ENCODE data around the gene EPM2AIP1. TPM values are rescaled to one million over a fixed set of nuclear protein-coding genes. Genes with fewer than 3 reads are reported as not detected.

Gene EPM2AIP1
- total and polyA plus RNA-seq, 9 of the 15 experiments (the other 6 are each of a cell fraction or from before 2014, with no cell fraction given) = 6.7 to 44.8 (median 25.2) TPM

- TF ChIP-seq ELF1 (tag; IDR thresholded peaks at IDR 0.05) (no peak), DNMT1 (IDR thresholded peaks at IDR 0.05) (no peak), CHCHD3 (CRISPR knock-in tag; IDR thresholded peaks at IDR 0.05) (no peak), KLF1 (tag; IDR thresholded peaks at IDR 0.05) (no peak), ZNF785 (CRISPR knock-in tag; IDR thresholded peaks at IDR 0.05) (no peak), ZBTB2 (IDR thresholded peaks at IDR 0.05) (peak; percentile 89), ZNF699 (CRISPR knock-in tag; IDR thresholded peaks at IDR 0.05; ENCODE audit: insufficient replicate concordance) (no peak), RNF219 (CRISPR knock-in tag; IDR thresholded peaks at IDR 0.05) (no peak), SRSF3 (IDR thresholded peaks at IDR 0.05; ENCODE audit: insufficient read depth, low read length) (no peak), RBM39 (optimal IDR thresholded peaks at IDR 0.05; ENCODE audit: low read depth, low read length) (no peak), RBFOX2 (IDR thresholded peaks at IDR 0.05; ENCODE audit: low read depth, low read length) (no peak), USF1 (CRISPR knock-in tag; IDR thresholded peaks at IDR 0.05) (no peak), ZZZ3 (IDR thresholded peaks at IDR 0.05) (no peak), BRD4 (IDR thresholded peaks at IDR 0.05) (no peak), SMAD2 (IDR thresholded peaks at IDR 0.05; ENCODE audit: low read depth, low read length) (no peak), CCNT2 (IDR thresholded peaks at IDR 0.05; ENCODE audit: borderline replicate concordance, extremely low read depth, insufficient read length, low read depth, low read length) (peak; percentile 98), TEAD2 (tag; IDR thresholded peaks at IDR 0.05) (no peak), ZNF282 (CRISPR knock-in tag; IDR thresholded peaks at IDR 0.05) (no peak), LEF1 (IDR thresholded peaks at IDR 0.05) (peak; percentile 95), SMARCA4 (IDR thresholded peaks at IDR 0.05) (peak; percentile 100), SOX6 (IDR thresholded peaks at IDR 0.05) (peak; percentile 97)
- TF ChIP-seq, protein P1, sequence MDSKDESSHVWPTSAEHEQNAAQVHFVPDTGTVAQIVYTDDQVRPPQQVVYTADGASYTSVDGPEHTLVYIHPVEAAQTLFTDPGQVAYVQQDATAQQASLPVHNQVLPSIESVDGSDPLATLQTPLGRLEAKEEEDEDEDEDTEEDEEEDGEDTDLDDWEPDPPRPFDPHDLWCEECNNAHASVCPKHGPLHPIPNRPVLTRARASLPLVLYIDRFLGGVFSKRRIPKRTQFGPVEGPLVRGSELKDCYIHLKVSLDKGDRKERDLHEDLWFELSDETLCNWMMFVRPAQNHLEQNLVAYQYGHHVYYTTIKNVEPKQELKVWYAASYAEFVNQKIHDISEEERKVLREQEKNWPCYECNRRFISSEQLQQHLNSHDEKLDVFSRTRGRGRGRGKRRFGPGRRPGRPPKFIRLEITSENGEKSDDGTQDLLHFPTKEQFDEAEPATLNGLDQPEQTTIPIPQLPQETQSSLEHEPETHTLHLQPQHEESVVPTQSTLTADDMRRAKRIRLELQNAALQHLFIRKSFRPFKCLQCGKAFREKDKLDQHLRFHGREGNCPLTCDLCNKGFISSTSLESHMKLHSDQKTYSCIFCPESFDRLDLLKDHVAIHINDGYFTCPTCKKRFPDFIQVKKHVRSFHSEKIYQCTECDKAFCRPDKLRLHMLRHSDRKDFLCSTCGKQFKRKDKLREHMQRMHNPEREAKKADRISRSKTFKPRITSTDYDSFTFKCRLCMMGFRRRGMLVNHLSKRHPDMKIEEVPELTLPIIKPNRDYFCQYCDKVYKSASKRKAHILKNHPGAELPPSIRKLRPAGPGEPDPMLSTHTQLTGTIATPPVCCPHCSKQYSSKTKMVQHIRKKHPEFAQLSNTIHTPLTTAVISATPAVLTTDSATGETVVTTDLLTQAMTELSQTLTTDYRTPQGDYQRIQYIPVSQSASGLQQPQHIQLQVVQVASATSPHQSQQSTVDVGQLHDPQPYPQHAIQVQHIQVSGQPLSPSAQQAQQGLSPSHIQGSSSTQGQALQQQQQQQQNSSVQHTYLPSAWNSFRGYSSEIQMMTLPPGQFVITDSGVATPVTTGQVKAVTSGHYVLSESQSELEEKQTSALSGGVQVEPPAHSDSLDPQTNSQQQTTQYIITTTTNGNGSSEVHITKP (IDR thresholded peaks at IDR 0.05; ENCODE audit: partially characterized antibody) = peak; percentile 76
Measured at GRCh38 chr3:36957862-36958686, 34.9 kb downstream of the EPM2AIP1 start (continued).
